ENCODE measurements around the gene TOP2A. TPM values are rescaled to one million over a fixed set of nuclear protein-coding genes. Genes with fewer than 3 reads are reported as not detected.
A peak's percentile ranks its signal among the peaks of the same experiment; 100 is the strongest.

Gene TOP2A
- total and polyA plus RNA-seq, 2 donors (not counting 1 experiment from before 2014, with no cell fraction given) = 39.2 to 41.6 TPM

GRCh38 chr17:40342504-40343218 lies 75.0 kb downstream of the TOP2A start:
- no peaks in the 10 kb centered on the region for H4K20me1 ChIP-seq (ENCODE audit: control insufficient read depth, extremely low read depth, insufficient read depth, low read length)
- peak overlapping the region; percentile 92 for H3K4me2 ChIP-seq (ENCODE audit: extremely low read depth, insufficient read depth, low read length)
- peaks cover 35% of the 10 kb centered on the region for H3K4me1 ChIP-seq (ENCODE audit: control insufficient read depth, extremely low read depth, insufficient read depth, low read length)
- TF ChIP-seq CTCF (conservative IDR thresholded peaks at IDR 0.05 in 1 of 2, IDR thresholded peaks at IDR 0.05 in 1 of 2; ENCODE audit: low read depth in 1 of 2, low read length in 2 of 2) (no peak), EZH2 (IDR thresholded peaks at IDR 0.05; ENCODE audit: low read length, missing control alignments) (no peak)
- peak overlapping the region; percentile 59 to 82 (median 74) for H3K4me3 ChIP-seq (replicated peaks in 1 of 4; ENCODE audit: control extremely low read depth in 1 of 4, insufficient read depth in 1 of 4, low read depth in 3 of 4, low read length in 4 of 4)
- H3K27ac ChIP-seq (ENCODE audit: insufficient read depth, low read length) = peak overlapping the region; percentile 68
- H3K27me3 ChIP-seq (ENCODE audit: control insufficient read depth, insufficient read depth, low read length) = no peaks in the 10 kb centered on the region
- DNase-seq (ENCODE audit: low read depth in 2 of 2) = no peak
- H3K9ac ChIP-seq (ENCODE audit: insufficient read depth, low read length) = peak overlapping the region; percentile 77
- peaks cover 18% of the 10 kb centered on the region for H3K79me2 ChIP-seq (ENCODE audit: control insufficient read depth, insufficient read depth, low read length)
- no peaks in the 10 kb centered on the region for H3K9me3 ChIP-seq (ENCODE audit: control insufficient read depth, insufficient read depth, low read depth, low read length)
- no peaks in the 10 kb centered on the region for H3K36me3 ChIP-seq (ENCODE audit: control insufficient read depth, insufficient read depth, low read length)
- H2AFZ ChIP-seq (ENCODE audit: low read length) = no peak overlapping the region

GRCh38 chr17:40341808-40342503 lies 75.7 kb downstream of the TOP2A start:
- peaks cover 14% of the 10 kb centered on the region for H3K79me2 ChIP-seq (ENCODE audit: control insufficient read depth, insufficient read depth, low read length)

More at GRCh38 chr17:40341808-40342503, 75.7 kb downstream of the TOP2A start:
- H3K4me1 ChIP-seq (ENCODE audit: control insufficient read depth, extremely low read depth, insufficient read depth, low read length) = peaks cover 29% of the 10 kb centered on the region
- DNase-seq (ENCODE audit: low read depth in 2 of 2) = peak; percentile 58 to 70
- H3K36me3 ChIP-seq (ENCODE audit: control insufficient read depth, insufficient read depth, low read length) = no peaks in the 10 kb centered on the region
- H2AFZ ChIP-seq (ENCODE audit: low read length) = no peak overlapping the region
- H3K9ac ChIP-seq (ENCODE audit: insufficient read depth, low read length) = peak overlapping the region; percentile 77
- peak overlapping the region; percentile 86 for H3K27ac ChIP-seq (ENCODE audit: insufficient read depth, low read length)
- peak overlapping the region; percentile 59 to 82 (median 76) for H3K4me3 ChIP-seq (replicated peaks in 1 of 4; ENCODE audit: control extremely low read depth in 1 of 4, insufficient read depth in 1 of 4, low read depth in 3 of 4, low read length in 4 of 4)
- no peaks in the 10 kb centered on the region for H4K20me1 ChIP-seq (ENCODE audit: control insufficient read depth, extremely low read depth, insufficient read depth, low read length)
- TF ChIP-seq EZH2 (IDR thresholded peaks at IDR 0.05; ENCODE audit: low read length, missing control alignments) (no peak), CTCF (conservative IDR thresholded peaks at IDR 0.05 in 1 of 2, IDR thresholded peaks at IDR 0.05 in 1 of 2; ENCODE audit: low read depth in 1 of 2, low read length in 2 of 2) (no peak)
- no peaks in the 10 kb centered on the region for H3K27me3 ChIP-seq (ENCODE audit: control insufficient read depth, insufficient read depth, low read length)
- no peaks in the 10 kb centered on the region for H3K9me3 ChIP-seq (ENCODE audit: control insufficient read depth, insufficient read depth, low read depth, low read length)
- peak overlapping the region; percentile 92 for H3K4me2 ChIP-seq (ENCODE audit: extremely low read depth, insufficient read depth, low read length)
